22Rv1 (cell line): ENCODE data around the gene NFATC1.

Experiments used
- H3K27ac ChIP-seq: fragments of 450-650 bp; 2 replicates; pipeline ENCODE4 v1.5.1; 2017
- ZFX ChIP-seq: fragments of 450-650 bp; IDR thresholded peaks from 2 replicates; pipeline ENCODE4 v1.6.1; 2017; ENCODE audit warnings: antibody characterized with exemption, borderline replicate concordance
- TF ChIP-seq, protein P1 (sequence below): fragments of 450-650 bp; IDR thresholded peaks from 2 replicates; pipeline ENCODE4 v1.5.1; 2017; ENCODE audit warnings: mild to moderate bottlenecking

Gene NFATC1

DNA sequence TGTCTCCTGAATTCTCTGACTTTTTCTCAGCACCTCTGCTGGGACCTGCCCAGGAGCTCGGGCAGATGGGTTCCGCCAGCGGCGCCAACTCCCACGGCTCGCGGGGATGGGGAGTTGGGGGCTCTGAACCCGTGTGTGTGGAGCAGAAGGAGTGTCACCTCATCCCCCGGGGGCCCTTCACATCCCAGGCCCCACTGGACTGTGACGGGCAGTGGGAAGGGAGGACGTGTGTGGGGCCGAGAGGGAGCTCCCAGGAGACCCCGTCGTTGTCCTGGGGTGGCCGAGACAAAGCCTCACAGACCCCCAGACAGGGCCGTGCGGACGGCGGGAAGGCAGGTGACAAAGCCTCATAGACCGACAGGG, 153.9 kb downstream of the NFATC1 start:
- H3K27ac ChIP-seq = no peak overlapping the region
- TF ChIP-seq, protein P1, sequence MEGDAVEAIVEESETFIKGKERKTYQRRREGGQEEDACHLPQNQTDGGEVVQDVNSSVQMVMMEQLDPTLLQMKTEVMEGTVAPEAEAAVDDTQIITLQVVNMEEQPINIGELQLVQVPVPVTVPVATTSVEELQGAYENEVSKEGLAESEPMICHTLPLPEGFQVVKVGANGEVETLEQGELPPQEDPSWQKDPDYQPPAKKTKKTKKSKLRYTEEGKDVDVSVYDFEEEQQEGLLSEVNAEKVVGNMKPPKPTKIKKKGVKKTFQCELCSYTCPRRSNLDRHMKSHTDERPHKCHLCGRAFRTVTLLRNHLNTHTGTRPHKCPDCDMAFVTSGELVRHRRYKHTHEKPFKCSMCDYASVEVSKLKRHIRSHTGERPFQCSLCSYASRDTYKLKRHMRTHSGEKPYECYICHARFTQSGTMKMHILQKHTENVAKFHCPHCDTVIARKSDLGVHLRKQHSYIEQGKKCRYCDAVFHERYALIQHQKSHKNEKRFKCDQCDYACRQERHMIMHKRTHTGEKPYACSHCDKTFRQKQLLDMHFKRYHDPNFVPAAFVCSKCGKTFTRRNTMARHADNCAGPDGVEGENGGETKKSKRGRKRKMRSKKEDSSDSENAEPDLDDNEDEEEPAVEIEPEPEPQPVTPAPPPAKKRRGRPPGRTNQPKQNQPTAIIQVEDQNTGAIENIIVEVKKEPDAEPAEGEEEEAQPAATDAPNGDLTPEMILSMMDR = no peak
- no peak for TF ChIP-seq ZFX

DNA sequence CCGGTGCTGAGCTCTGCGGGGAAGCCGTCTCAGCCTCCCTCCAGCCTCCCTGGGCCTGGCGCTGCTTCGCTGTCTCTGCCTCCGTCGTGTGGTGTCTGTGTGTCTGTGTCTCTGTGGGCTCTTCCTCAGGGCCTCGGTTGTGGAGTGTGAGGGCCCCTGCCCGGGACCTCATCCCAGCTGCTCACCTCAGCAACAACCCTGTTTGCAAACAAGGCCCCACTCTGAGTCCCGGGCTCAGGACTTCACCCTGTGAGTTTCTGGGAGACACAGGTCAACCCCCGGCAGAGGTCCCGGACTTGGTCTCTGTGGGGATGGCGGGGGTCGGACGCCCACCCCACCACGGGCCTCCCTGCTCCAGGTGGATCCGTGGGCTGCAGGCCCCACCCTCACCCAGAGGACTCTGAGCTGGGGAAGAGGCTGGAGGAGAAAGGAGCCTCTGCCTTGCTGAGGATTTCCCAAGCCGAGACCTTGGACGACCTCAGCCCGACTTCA, 156.5 kb downstream of the NFATC1 start:
- no peak overlapping the region for H3K27ac ChIP-seq
- TF ChIP-seq ZFX = no peak
- TF ChIP-seq, protein P1 = no peak

DNA sequence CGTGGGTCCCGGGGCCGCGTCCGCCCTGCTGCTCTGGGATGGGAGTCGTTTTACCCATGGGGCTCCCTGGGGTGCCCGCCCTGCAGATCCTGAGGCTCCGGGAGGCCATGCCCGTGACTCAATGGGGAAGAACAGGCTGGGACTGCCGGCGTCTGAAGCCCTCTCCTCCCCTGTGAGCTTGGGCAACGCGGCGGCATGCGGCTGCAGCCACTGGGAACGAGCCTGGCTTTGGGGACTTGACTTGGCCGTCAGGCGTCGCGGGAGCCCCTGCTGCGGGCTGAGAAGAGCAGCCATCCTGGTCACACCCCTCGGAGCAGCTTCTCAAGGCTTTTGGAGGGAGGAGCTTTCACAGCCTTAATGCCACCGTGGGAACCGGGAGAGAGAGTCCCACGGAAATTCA, 157.0 kb downstream of the NFATC1 start:
- H3K27ac ChIP-seq = no peak overlapping the region
- TF ChIP-seq, protein P1 = no peak
- no peak for TF ChIP-seq ZFX

DNA sequence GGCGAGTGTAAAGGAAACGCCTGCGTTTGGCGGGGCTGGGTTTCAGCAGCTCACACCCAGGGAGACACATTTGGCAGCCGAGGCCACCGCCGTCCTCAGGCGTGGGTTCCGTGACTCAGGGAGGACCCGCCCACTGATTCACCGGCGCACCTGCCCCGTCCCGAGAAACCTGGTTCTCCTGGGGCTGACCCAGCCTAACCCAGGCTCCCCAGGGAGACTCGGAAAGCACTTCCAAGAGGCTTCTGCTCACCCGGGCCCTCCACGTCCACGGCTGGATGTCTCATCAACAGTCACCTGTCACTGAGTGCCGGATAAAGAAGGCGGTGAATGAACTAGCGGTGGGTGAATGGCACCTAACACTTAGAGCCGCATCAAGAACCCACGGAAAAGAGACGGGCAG, 157.4 kb downstream of the NFATC1 start:
- no peak for TF ChIP-seq ZFX
- TF ChIP-seq, protein P1 = no peak
- H3K27ac ChIP-seq = no peak overlapping the region

DNA sequence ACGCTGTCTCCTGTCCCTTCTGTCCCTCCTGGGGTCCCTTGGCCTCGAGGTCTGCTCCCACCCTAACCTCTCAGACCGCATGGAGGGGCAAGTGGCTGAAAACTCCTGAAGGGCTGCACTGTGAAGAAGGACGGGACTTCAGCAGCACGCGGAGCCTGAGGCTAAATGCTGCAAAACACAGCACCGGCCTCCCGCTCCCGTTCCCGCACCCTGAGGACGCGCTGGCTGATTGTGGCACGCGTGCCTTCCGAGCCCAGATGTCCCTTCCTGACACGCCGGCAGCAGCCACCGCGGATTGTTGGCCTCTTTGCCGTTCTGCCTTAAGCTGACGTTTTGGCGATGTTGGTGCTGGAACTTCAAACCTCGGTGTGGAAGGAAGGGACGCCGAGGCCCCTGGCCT, 158.0 kb downstream of the NFATC1 start:
- no peak overlapping the region for H3K27ac ChIP-seq
- TF ChIP-seq ZFX = no peak
- TF ChIP-seq, protein P1 = no peak

DNA sequence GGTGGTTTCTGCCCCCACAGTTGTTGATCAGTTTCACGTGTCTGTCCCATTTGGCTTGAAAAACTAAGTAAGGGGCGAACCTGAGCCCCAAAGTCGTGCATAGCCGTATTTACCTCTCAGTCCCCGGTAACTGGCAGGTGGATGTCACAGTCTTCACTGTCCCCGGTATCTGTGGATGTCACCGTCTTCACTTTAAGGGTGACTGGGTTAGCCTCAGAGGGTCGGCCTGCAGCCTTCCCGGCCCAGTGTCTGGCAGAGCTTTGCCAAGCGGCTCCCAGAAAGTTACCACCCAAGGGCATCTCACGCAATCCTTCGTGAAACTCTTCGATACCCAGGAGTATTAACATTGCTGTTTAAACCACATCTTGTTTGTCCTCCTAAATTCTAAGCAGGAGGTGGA, 158.6 kb downstream of the NFATC1 start:
- TF ChIP-seq, protein P1 = no peak
- no peak for TF ChIP-seq ZFX

DNA sequence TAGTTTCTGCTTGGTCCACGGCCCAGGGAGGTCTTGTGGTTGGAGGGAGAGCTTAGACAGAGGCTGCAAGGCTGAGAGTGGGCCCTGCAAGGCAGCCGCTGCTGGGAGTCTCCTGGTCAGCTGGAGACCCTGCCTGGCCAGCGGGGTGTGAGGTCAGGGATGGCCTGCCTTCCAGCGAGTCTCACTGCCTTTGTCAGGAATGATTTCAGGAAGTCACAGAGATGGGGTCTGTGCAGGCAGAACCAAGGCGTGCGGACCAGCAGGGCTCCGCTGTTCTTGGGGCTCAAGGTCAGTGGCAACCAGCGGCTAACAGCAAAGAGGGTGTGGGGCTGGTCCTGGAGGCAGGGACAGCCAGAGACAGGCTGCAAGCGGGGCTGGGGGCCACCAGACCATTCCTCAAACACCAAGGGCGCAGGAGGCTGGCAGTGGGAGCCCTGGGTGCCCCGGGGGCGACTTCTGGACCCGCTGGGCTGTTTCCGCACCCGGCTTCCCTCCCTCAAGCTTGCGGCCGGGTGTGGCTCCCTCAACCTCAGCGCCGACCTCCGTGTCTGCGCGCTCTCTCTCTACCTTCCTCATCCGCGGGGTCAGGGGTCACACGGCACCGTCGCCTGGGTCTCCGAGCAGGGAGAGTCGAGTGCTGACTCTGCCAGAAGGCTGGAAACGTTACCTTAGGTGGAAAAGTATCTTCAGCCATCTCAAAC, 159.4 kb downstream of the NFATC1 start:
- H3K27ac ChIP-seq = no peak overlapping the region
- no peak for TF ChIP-seq ZFX
- TF ChIP-seq, protein P1 = no peak

More for the DNA sequence above, 158.6 kb downstream of the NFATC1 start:
- no peak overlapping the region for H3K27ac ChIP-seq
